HG03064 (cell line): Measurements from ENCODE around the gene CELF1.
"Not testable (repeated sequence)": the region's sequence is repeated elsewhere in the genome, so short reads cannot be mapped to it uniquely, and the experiment has no call there.

Experiments used
- ATAC-seq: cut with Tn5 transposase; IDR thresholded peaks from one replicate; pipeline ENCODE4 v1.9.1; 2021; ENCODE audit warnings: low read depth; ENCODE audit not compliant: unreplicated experiment

Gene CELF1

DNA sequence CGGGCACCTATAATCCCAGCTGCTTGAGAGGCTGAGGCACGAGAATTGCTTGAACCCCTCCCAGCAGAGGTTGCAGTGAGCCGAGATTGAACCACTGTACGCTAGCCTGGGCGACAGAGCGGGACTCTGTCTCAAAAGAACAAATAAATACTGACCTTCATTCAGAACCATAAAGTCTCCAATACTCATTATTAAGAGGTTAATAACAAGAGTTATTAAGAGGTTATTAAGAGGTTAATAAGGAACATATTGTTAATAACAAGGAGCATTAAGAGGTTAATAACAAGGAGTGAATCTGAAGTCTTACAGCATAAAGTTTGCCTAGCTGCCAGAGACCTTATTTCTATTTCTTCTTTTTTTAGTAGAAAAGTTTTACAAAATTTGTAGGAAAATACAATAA is 7.6 kb downstream of the CELF1 start:
- no peak for ATAC-seq

DNA sequence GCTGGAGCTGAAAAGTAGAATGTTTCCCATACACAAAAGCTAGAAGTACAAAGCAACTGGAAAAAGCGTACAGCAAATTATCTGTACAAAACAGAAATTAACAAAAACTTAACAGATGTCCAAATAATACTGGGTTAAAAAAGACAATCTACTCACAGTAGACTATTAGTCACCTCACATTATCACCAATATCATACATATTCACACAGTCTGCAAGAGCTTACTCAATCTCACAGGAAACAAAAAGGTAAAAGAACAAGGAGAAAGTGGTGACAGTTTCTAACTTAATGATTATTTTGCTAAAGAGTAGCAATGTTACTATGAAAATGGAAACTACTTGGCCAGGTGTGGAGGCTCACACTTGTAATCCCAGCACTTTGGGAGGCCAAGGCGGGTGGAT is 11.9 kb downstream of the CELF1 start:
- ATAC-seq: no peak

DNA sequence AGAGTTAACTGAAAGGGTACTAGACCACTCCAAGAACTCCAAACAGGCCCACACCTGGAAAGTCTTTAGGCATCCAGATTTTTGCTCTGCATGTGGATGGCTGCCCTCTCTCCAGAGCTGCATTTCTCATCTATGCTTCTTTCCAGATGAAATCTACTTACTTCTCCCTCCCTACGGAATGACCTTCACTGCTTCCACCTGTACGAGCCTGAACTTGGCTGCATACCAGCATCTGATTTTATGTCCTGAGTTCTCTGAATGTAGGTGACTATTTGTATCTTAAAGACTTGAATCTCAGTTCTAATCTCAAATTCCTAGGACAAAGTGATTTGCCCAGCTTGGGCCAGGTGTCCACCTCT is 13.3 kb downstream of the CELF1 start:
- no peak for ATAC-seq

DNA sequence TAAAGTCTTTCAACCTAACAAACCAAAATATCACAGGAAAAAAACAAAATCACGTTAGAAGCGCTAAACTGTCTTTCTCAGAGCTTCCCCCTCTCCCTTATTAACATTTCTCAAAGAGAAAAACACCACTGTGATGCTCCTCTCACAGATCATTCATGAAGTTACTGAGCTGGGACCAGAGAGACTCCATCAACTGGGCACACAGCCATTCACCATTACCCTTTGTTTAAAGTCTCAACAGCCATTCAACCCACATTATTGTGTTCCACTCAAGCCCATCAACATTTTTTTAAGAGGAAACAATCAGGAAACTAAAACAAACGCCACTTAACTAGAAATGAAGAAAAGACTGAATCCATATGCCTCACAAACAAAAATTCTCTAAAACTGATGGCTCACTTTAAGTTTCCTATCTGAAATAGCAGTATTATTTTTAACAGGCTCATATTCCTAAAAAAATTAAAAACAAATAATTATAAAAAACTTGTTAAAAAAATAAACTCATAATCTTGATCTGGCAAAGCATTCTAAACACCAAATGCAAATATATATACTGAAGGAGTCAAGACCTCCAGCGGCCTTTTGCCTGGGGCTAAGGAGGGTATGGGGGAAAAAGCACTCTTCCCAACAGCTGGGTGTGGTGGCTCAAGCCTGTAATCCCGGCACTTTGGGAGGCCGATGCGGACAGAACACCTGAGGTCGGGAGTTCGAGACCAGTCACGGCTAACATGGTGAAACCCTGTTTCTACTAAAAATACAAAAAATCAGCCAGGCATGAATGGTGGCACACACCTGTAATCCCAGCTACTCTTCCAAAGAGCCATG is 14.0 kb downstream of the CELF1 start:
- no peak for ATAC-seq

DNA sequence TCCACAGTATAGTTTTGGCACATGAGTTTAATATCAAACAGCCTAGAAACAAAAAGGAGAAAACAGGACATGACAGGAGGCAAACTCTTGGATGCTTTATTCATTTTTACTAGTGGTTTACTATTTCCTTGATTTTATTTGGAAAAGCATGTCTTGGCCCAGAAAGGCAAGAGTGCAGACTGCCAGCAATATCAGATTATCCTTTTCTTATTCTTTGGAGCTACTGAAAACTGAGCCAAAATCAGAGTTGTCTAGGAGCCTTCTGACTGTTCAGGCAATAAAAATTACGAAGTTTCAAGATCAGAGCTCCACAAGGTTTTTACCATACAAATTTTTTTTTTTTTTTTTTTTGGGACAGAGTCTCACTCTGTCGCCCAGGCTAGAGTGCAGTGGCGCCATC is 16.0 kb downstream of the CELF1 start:
- no peak for ATAC-seq

DNA sequence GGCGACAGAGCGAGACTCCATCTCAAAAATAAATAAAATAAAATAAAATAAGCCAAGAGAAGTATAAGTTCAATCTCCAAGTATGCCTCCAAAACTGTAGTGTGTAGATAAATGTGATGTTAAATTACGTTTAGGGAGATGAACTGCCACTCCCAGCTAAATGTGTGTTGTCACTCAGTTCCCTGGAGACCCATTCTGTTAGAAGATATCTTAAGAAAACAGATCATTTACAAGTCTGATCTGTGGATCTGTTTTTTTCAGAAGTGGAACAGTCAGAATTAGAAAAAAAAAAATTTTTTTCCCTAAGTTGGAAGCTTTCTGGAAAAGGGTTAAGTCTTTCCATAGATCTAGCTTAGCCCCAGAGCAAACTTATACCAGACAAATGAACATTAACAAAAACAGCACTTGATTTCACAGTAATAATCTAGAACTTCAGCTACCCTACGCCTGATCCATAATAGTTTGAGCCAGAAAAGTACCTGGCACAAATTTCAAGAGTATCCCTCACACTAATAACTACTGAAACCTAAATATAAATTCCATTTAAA is 18.2 kb downstream of the CELF1 start:
- ATAC-seq: no peak

DNA sequence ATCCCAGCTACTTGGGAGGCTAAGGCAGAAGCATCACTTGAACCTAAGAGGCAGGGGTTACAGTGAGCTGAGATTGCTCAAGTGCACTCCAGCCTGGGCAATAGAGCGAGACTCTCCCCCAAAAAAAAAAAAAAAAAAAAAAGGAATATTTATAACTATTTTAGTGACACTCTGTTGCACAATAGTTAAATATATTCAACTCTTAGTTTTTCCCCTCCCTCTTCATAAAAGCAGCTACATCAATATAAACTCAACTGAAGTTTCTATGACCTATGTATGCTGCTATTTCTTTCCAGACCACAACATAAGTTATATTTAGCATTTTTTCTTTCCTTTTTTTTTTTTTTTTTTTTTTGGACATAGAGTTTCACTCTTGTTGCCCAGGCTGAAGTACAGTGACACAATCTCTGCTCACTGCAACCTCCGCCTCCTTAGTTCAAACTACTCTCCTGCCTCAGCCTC is 19.2 kb downstream of the CELF1 start:
- no peak for ATAC-seq

DNA sequence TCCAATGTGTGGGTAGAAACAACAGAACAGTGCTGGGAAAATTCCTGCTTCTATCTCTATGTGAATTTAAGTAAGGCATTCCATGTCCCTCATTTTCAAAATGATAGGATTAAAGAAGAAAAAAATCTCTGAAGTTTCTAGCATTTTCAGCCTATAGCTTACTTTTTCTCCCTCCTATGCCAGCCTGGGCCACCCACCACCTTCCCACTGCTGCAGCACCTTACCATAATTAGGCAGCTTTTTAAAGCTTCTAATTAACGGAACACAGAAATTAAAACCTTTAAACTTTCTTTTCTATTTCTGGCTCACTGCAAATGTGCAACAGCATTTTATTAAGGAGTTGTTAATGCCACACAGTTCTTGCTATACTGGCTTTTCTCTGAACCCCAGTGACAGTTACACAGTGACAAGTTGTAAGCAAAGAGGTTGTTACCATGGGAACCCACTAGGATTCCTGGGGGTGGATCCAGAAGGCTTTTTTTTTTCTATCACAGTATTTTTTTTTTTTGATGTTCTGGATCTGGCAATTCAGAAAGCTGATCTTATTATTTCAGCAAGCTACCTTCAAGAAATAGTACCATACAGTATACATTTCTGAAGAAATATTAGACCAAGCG is 20.2 kb downstream of the CELF1 start:
- no peak for ATAC-seq

DNA sequence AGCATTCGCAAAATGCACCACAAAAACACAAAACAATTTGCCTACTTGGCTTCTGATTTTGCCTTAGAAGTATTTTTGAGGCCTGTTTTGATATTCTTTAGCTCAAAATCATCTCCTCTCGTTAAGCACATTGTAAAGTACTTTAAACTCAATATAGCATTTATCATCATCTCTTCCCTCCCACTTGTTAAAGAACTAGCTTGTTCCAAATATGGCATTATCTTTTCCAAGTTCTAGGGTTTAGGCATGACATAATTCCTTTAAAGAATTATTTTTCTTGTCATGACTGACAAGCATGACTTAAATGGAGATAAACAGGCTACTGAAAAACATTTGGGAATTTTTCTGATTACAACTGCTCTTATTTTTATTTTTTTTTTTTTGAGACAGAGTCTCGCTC is 21.3 kb downstream of the CELF1 start:
- ATAC-seq: no peak

DNA sequence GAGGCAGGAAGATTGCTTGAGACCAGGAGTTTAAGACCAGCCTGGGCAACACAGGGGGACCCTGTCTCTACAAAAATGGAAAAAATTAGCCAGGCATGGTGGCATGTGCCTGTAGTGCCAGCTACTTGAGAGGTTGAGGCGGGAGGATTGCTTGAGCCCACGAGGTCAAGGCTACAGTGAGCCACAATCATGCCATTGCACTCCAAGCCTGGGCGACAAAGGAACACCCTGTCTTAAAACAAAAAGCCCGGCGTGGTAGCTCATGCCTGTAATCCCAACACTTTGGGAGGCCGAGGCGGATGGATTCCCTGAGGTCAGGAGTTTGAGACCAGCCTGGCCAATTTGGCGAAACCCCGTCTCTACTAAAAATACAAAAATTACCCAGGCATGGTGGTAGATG is 22.2 kb downstream of the CELF1 start:
- ATAC-seq: not testable (repeated sequence)

DNA sequence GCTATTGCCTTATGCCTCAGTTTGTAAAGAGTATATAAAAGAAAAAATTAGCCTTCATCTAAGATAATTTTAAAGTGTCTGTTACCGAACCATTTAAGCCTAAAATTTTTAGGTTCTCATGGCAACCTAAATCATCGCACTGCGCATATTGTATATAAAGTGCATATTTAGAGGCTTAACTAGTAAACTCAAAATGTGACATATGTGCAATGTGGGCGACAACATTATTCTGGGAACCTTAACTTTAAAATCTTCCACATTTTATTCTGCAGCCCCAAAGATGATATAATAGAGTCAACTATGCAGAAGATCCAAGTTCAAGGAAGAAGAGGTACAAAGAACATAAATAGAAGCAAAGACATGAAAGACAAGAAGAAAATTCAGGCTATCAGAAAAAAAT is 23.0 kb downstream of the CELF1 start:
- no peak for ATAC-seq

DNA sequence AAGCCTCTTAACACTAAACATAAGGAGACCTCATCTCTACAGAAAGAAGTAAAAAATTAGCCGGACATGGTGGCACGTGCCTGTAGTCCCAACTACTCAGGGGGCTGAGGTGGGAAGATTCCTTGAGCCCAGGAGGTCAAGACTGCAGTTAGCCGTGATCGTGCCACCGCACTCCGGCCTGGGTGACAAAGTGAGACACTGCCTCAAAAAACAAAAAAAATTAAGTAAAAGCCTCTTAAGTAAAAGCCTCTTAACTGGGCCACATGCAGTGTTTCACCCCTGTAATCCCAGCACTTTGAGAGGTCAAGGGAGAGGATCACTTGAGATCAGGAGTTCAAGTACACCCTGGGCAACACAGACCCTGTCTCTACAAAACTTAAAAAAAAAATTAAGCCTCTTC is 25.7 kb downstream of the CELF1 start:
- no peak for ATAC-seq

DNA sequence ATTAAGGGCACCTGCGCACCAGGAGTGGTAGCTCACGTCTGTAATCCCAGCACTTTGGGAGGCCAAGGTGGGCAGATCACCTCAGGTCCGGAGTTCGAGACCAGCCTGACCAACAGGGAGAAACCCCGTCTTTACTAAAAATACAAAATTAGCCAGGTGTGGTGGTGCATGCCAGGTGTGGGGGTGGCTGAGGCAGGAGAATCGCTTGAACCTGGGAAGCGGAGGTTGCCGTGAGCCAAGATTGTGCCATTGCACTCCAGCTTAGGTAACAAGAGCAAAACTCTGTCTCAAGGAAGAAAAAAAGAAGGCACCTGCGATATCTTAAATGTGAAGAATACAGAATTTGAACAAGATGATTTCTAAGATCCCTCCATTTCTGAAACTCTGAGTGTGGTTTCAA is 26.9 kb downstream of the CELF1 start:
- ATAC-seq: not testable (repeated sequence)

DNA sequence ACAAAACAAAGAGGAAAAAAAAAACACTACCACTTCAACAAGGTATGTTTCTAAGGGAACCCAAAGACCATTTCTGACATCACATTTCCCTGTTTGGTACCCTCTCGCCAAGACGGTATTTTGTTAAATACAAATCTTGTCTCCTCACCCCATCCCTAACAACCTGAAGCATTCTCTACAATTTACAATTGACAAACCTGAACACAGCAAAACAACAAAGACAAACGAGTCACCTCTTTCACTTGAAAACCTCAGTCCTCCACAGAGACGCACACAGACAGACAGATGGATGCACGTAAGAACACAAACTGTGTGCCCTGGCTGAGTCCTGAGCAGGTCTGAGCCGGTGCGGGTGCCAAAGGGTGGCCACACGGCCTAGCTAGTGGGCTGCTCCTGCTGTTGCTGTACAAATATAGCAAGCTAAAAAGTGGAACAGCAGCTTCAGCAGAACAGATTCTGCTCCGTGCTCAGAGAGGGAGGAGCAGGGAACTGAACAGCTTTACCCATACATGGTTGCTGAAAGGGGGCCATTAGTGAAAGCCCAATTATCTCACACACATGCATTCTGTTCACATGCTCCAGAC is 28.5 kb downstream of the CELF1 start:
- ATAC-seq: peak; percentile 16

DNA sequence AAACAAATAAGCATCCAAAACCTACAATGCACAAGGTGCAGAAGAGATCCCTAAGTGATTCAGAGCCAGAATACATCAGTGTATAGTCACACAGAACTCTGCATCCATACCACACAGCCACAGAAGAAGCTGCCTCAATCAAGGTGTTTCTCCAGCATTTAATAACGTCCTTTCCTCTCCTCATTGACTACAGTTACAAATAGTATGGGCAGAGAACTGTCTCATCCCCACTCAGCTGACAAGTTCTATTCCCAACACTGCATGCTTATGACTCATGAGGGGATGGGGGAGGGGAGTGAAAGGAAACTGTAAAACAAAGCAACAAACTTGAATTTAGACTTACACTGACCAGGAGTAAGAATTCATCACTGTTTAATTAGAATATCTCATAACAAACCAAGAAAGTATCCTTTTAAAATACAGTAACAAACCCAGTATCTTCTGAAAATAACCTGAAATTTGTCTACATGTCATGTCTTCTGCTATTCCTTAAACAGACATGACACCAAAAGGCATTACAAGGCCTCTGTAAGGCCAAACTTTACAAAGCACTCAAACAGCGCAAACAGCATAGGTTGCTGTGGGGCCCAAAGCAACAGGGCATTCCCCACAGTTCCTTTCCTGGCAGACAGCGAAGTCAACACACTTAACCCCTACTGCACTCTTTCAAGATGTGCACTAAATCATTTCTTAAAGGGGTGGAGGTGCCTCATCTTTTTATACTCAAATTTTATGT is 29.3 kb downstream of the CELF1 start:
- ATAC-seq: peak; percentile 47

DNA sequence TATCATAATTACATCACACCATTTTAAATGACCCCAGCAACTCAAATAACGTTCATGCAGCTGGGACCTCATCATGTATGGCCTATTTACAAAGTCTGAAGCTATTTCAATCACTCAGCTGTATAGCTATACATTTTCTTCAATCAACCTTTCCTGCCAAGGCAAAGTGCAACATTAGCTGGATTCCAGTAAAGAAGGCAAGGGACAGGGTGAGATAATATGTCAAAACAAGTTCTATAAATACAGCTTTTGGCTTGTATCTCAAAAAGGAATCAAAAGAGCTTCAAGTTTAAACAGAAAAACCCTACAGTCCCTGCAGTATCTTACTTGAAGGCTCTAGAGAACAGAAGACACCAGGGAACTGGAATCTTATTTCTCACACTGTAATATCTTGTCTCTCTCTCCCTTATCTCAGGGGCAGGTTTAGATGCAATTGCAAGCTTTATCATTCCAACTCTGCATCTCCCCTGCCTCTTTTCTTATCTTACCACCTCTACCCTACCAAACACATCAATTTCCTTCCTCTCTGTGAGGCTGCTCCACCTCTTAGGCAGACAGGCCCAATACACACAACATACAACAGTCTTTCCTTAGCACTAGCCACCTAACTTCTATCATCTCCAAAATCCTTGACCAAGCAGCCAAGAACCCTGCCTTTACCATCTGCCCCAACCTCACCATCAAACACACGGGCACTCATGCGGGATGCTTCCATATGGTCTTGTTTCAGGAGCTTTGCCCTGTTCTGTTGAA is 34.5 kb downstream of the CELF1 start:
- no peak for ATAC-seq

DNA sequence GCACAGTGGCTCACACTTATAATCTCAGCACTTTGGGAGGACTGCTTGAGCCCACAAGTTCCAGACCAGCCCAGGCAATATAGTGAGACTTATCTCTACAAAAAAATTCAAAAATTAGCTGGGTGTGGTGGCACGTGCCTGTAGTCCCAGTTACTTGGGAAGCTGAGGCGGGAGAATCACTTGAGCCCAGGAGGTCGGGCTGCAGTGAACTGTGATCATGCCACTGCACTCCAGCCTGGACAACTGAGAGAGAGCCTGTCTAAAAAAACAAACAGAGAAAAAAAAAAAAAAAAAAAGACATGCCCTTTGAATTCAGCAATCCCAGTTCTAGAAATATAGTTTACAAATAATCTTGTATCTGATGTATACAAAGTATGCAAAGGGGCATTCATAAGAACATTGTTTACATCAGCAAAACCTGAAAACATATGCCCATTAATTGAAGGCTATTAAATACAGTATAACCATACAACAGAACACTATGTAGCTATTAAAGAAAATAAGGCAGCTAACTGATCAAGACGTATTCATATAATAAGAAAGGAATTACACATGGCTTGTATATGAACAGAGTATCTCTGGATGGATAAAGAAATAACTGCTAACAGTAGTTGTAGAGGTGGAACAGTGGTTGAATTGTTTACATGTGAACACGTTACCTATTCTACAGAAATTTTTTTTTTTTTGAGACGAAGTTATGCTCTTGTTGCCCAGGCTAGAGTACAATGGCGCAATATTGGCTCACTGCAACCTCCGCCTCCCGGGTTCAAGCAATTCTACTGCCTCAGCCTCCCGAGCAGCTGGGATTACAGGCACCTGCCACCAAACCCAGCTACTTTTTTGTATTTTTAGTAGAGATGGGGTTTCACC is 35.7 kb downstream of the CELF1 start:
- no peak for ATAC-seq

DNA sequence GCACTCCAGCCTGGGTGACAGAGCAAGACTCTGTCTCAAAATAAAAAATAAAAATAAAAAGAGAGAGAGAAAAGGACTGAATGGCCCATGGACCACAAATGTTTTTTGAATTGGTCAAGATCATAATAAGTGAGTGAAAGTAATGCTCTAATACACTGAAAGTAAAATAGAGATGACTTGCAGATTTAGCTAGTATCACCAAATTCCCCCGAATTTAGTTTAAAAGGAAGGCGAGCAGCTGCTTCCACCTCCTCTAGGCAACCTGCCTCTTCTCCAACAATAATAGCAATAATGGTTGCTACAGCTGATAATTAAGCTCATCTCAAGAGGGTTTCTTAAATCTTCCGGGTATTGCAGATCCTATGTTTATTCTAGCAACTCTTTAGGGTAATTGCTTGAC is 36.8 kb downstream of the CELF1 start:
- ATAC-seq: no peak
